ENCODE results near the gene LRG1.
"Not testable (repeated sequence)": the region's sequence is repeated elsewhere in the genome, so short reads cannot be mapped to it uniquely, and the experiment has no call there.

DNA sequence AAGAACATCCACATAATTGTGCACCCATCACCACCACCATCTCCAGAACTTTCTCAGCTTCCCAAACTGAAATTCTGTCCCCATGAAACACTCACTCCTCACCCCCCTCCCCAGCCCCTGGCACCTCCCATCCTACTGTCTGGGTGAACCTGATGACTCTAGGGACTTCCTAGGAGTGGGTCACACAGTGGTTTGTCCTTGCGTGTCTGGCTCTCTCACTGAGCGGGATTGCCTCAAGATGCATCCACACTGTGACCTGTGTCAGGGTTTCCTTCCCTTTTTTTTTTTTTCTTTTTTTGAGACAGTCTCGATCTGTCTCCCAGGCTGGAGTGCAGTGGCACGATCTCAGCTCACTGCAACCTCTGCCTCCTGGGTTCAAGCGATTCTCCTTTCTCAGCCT is 23.7 kb upstream of the LRG1 start:
- not testable (repeated sequence) for TF ChIP-seq OSR1 (CRISPR knock-in tag; IDR thresholded peaks at IDR 0.05); SNAI2 (CRISPR knock-in tag; IDR thresholded peaks at IDR 0.05); ARNTL (CRISPR knock-in tag; IDR thresholded peaks at IDR 0.05; ENCODE audit: borderline replicate concordance, low read depth); ZNF70 (CRISPR knock-in tag; IDR thresholded peaks at IDR 0.05)
- TF ChIP-seq, protein P1, sequence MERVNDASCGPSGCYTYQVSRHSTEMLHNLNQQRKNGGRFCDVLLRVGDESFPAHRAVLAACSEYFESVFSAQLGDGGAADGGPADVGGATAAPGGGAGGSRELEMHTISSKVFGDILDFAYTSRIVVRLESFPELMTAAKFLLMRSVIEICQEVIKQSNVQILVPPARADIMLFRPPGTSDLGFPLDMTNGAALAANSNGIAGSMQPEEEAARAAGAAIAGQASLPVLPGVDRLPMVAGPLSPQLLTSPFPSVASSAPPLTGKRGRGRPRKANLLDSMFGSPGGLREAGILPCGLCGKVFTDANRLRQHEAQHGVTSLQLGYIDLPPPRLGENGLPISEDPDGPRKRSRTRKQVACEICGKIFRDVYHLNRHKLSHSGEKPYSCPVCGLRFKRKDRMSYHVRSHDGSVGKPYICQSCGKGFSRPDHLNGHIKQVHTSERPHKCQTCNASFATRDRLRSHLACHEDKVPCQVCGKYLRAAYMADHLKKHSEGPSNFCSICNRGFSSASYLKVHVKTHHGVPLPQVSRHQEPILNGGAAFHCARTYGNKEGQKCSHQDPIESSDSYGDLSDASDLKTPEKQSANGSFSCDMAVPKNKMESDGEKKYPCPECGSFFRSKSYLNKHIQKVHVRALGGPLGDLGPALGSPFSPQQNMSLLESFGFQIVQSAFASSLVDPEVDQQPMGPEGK (CRISPR knock-in tag; IDR thresholded peaks at IDR 0.05; ENCODE audit: borderline replicate concordance), result not testable (repeated sequence)
